ENCODE data around the gene GRIN3B. TPM values are rescaled to one million over a fixed set of nuclear protein-coding genes. Genes with fewer than 3 reads are reported as not detected.

GRIN3B gene
- total and polyA plus RNA-seq, 9 of the 15 experiments (the other 6 are each of a cell fraction or from before 2014, with no cell fraction given), result 0.06 to 0.95 (median 0.19) TPM; not detected in 6

GRCh38 chr19:1001538-1002166 lies 1.4 kb downstream of the GRIN3B start (continued):
- no peak for TF ChIP-seq ZNF592 (IDR thresholded peaks at IDR 0.05)
- 0 out of 2 replicates have a peak, but pooled peaks have one; percentile 26 for TF ChIP-seq E2F3 (CRISPR knock-in tag; IDR thresholded peaks at IDR 0.05)
- TF ChIP-seq VEZF1 (CRISPR knock-in tag; IDR thresholded peaks at IDR 0.05), result peak; percentile 66
- TF ChIP-seq SMAD3 (CRISPR knock-in tag; conservative IDR thresholded peaks at IDR 0.05), result 0 out of 2 replicates have a peak, but pooled peaks have one; percentile 36
- peak; percentile 33 to 53; a peak in 3 of 4 replicates for TF ChIP-seq NRF1 (conservative IDR thresholded peaks at IDR 0.05 in 1 of 2, IDR thresholded peaks at IDR 0.05 in 1 of 2)
- 0 out of 2 replicates have a peak, but pooled peaks have one; percentile 23 for TF ChIP-seq THAP12 (CRISPR knock-in tag; IDR thresholded peaks at IDR 0.05)
- TF ChIP-seq CC2D1A (IDR thresholded peaks at IDR 0.05), result peak; percentile 58; the same call in 1 of the 2 replicates
- TF ChIP-seq REST (IDR thresholded peaks at IDR 0.05; ENCODE audit: borderline replicate concordance), result peak; percentile 75; the same call in 1 of the 2 replicates
- TF ChIP-seq REST (CRISPR knock-in tag; IDR thresholded peaks at IDR 0.05; ENCODE audit: low read depth), result no peak

Data from K562 (cell line).